Activated T-helper 9 cell treated with anti-CD3 and anti-CD28 coated beads, Interleukin-2, amount 50 U/mL, for 16 hours (primary cell): Measurements from ENCODE around the gene FPR1.

Source experiments
- DNase-seq: peaks from one replicate; pipeline ENCODE4 v3.0.0-alpha.2; 2020; ENCODE audit warnings: low read depth

FPR1 gene

DNA sequence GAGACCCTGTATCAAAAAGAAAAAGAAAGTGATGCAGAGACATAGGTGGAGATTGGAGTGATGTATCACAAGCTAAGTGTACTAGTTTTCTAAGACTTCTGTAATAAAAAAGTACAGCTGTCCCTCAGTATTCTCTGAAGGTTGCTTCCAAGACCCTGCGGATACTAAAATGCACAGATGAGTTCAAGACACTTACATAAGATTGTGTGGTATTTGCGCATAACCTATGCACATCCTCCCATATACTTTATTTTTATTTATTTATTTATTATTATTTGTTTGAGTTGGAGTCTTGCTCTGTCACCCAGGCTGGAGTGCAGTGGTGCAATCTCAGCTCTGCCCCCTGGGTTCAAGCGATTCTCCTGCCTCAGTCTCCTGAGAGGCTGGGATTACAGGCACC, 14.3 kb downstream of the FPR1 start:
- DNase-seq: no peak

DNA sequence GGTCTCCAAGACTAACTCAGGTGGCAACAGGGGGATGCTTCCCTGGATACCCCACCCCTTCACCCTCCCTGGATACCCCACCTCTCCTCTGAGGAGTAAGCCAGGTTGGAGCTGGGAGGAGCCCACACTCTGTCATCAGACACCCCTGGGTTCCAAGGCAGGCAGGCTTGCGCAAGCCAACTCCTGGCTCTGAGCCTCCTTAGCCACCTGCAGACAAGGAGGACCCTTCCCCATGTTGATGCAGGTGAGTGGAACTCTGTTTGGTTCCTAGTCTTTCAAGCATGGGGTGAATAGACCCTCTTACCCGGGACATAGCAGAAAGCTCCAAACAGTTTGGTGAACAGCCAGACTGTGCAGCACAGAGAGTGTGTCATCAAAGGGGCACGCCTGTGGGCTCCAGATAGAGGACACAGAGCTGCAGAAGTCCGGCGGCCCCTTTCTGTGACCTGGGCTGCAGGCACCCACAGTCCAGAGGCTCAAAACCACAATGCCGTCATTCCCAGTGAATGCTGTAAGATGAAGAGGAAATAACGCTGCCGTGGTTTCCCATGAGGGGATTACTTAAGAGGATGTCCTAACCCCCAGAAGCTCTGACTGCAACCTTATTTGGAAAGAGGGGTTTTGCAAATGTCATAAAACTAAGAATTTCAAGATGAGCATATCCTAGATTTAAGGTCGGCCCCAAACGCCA, 15.8 kb downstream of the FPR1 start:
- no peak for DNase-seq

GRCh38 chr19:51733742-51734522, 17.7 kb downstream of the FPR1 start:
- DNase-seq: no peak

- no peak for DNase-seq
These were observed 21.9 kb downstream of the FPR1 start for GRCh38 chr19:51729781-51730180.

DNA sequence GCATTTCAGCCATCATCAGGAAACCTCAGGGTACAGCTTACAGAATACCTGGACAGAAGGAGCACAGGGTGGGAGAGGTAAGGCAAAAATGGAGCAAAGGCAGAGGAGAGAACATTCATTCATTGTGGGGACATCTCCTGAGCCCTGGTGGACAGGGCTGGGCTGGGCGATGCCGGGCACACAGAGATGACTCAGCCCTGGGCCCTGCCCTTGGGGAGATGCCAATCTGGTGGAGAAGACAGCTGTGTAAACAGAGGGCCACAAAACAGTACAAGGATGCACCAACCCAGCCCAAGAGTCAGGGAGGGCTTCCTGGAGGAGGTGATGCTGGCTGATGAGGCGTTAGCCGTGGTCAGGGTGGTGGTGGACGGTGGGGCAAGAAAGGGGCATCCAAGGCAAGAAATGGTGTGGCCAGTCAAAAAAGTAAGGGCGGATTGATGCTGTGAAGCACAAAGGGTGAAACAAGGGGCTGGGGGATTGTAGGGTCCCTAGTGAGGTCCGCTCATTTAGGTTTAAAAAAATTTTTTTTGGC, 24.3 kb downstream of the FPR1 start:
- DNase-seq: no peak

DNA sequence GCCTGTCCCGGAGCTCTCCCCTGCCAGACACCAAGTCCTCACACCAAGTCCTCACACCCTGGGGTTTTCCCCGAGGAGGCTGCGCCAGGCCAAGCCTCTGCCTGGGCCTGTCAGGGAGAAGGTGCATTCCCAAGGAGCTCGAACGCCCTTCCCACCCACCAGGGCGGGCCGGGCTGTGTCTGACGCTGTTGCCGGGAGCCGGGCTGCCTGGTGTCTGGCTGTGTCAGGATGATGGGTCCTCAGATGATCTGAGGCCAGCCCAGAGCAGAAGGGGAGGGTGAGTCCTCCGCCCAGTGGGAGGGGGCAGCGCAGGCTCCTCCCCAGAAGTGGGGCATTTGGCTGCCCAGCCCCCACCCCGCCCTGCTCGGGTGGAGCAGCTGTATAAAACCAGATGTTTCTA, 25.6 kb downstream of the FPR1 start:
- DNase-seq: no peak

DNA sequence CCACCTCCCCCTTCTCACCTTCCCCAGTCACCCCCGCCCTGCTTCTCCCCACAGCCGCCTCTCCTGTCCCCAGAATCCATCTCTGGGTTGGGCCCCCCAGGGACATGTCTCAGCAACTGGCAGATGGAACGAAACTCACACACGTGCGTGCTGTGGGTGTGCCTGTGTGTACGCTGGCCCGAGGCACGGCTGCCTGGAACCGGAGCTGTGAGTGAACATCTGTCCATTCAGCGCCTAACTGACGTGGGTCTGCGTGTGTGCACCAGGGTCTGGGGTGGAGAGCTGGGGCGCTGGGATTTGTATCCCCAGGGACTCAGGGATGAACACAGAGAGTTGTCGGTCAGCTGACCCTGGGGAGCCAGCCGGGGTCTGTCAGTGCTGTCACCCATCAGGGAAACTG, 27.1 kb downstream of the FPR1 start:
- DNase-seq: no peak

GRCh38 chr19:51722492-51722891, 29.2 kb downstream of the FPR1 start:
- no peak for DNase-seq

DNA sequence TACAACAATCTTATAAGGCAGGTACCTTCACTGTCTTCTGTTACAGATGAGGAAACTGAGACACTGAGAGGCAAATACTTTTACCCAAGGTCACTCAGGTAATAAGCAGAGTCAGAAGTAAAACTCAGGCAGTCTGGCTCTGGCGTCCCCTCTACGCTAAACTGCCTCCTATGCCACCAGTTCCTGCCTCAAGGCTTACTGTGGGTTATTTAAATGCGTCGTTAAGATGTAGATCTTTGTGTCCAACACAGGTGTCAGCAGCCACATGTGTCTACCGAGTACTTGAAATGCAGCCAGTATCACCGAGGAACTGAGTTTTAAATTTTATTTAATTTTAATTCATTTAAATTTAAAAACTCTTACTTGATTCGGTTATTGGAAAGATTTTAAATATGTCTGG, 29.8 kb downstream of the FPR1 start:
- no peak for DNase-seq

DNA sequence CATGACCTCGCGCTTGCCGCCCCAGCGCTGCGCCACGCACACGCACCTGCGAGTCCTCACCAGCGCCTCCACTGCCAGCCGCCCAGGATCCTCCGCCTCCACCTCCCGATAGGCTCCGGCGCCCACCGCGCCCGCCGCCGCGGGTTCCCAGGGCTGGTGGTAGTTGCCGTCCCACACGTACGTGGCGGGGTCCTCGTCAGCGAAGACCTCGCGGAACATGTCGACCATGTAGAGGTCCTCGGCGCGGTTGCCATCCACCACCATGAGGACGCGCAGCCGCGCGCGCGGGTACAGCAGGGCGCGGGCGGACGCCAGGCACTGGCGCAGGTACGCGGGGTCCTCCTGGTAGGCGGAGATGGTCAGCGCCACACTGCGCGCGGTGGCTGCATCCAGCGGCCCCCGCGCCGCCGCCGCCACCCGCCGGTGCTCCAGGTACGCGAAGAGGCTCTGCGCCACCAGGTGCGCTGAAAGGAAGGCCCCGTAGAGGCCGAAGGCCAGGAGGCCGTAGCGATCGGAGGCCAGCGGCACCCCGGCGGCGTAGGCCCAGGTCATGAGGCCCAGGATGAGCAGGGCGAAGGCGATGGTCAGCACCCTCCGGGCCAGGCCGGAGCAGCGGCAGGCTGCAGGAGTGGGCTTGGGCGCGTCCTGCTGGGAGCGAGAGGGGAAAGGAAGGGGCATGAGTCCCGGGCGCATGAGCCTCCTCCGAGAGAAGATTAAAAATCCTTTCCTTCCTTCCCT, 32.3 kb downstream of the FPR1 start:
- no peak for DNase-seq

DNA sequence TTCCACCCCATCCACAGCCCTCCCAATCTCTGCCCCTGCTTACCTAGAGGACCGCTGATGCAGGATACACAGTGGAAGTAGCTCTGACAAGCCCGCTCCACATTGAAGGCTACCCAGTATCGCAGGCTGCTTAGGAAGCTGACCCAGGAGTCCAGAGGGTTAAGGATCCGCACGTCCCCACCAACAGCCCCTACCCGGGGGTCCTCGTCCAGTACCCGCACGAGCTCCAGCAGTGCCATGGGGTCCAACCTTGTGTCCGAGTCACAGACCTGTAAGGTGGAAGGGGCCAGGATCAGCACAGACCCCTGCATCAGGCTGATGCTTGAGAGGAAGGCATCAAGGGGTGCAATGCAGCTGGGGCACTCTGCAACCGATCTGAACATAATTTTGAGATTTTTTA, 34.8 kb downstream of the FPR1 start:
- DNase-seq: no peak

DNA sequence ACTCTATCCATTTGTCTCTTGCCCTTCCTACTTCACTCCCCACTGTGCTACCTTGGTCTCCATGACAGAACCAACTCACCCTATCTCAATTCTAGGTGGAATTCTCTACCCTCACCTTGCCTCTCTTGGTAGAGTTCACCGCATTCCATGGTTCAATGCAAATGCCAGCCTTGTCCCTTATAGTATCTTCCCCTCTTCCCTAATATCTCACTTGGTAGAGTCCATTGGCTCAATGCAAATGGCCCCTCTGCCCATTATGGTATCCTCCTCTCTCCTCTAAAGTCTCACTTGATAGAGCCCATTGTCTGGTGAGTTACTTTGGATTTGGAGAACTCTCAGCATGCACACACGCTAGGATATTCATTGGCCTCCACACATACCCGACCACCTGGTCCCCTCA, 35.8 kb downstream of the FPR1 start:
- no peak for DNase-seq

DNA sequence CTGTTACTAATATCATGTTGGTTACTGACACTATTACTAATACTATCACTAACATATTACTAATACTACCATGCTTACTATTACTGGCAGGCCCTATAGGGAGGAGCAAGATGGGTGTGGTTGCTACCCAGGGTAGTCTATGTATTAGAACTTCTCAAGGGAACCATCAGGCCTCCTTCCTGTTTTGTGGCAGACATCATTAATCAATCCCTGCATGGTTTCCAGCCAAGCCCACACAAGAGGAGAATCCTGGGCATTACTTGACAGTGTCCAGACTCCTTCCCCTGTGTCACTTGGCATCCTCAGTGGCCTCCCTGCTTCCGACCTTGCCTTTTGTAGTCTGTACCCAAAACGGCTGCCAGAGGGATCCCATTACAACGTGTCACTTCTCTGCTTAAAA, 36.8 kb downstream of the FPR1 start:
- DNase-seq: no peak

- no peak for DNase-seq
These were observed 38.1 kb downstream of the FPR1 start for GRCh38 chr19:51713319-51714285.

GRCh38 chr19:51712461-51713081, 39.1 kb downstream of the FPR1 start:
- DNase-seq: no peak

GRCh38 chr19:51711702-51712101, 40.0 kb downstream of the FPR1 start:
- no peak for DNase-seq

DNA sequence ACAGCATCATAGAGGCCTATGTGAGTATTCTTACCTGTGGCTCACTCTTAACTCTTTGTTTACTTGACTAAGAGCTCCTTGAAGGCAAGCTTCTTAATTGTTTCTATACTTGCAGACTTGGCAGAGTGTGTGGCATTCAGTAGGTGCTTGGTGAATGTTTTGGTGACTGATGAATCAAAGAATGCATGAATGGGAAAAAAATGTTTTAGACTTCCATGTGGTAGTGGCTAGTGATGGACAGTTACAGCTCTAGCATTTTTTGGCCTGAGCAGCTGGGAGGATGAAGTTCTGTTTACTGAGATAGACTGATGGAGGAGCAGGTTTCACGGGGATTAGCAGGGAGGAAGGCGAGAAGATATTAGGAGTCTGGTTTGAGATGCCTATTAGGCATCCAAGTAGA, 41.5 kb downstream of the FPR1 start:
- DNase-seq: no peak

DNA sequence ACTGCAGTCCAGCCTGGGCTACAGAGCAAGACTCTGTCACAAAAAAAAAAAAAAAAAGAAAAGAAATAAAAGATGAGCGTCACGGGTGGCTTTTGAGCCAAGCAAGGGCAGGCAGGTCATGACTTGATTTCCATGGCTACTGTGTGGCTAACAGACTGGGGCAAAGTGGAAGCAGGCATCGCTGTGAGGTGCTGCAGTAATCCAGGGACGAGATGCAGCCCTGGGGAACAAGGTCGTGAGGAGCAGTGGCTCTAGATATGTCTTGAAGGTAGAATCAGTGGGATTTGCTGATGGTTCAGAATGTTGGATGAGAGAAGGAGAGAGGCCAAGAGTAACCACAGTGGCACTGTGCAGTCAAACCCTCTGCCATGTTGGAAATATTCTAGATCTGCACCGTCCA, 42.1 kb downstream of the FPR1 start:
- no peak for DNase-seq

DNA sequence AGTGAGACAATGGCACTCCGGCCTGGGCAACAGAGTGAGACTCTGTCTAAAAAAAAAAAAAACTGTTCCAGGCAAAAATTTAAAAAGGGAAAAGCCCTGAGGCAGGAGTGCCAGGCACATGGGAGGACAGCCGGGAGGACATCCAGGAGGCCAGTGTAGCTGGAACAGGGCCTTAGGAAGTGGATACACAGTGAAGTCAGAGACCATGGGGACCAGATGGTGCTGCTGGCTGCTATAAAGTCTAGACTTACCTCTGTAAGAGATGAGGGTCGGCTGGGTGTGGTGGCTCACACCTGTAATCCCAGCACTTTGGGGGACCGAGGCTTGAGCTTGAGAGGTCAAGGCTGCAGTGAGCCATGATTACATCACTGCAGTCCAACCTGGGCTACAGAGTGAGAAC, 42.9 kb downstream of the FPR1 start:
- DNase-seq: no peak

- no peak for DNase-seq
These were observed 44.8 kb downstream of the FPR1 start for GRCh38 chr19:51706885-51707284.

DNA sequence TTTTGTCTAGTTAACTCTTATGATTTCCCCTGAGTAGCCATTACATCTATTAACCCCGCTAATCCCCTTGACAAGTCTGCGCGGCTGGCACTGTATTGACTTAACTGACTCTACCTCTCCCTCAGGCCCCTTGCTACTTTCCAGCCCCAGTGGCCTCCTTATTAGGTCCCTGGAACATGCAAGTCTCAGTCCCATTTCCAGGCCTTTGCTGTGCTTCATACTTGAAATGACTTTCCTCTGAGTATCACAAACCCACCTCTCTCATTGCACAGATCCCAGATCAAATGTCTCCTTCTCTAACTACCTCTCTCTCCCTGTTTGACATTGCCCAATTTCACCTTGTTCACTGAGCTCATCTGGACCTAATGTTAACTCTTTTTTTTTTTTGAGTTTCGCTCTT, 45.4 kb downstream of the FPR1 start:
- no peak for DNase-seq
